LNCaP clone FGC (cell line): ENCODE measurements around the gene MIA.

ENCODE experiments used
- DNase-seq: peaks from one replicate; pipeline ENCODE4 v3.0.0-alpha.2; 2011; ENCODE audit warnings: low read depth
- H3K4me3 ChIP-seq: 2 replicates; pipeline ENCODE4 v1.5.1; 2011; ENCODE audit warnings: mild to moderate bottlenecking, low read depth, low read length, control low read depth
- TF ChIP-seq, protein P1 (sequence below): IDR thresholded peaks from 2 replicates; pipeline ENCODE4 v1.5.1; 2012; ENCODE audit warnings: mild to moderate bottlenecking; ENCODE audit not compliant: control insufficient read depth, insufficient read depth; ENCODE audit errors: extremely low read depth

MIA gene

DNA sequence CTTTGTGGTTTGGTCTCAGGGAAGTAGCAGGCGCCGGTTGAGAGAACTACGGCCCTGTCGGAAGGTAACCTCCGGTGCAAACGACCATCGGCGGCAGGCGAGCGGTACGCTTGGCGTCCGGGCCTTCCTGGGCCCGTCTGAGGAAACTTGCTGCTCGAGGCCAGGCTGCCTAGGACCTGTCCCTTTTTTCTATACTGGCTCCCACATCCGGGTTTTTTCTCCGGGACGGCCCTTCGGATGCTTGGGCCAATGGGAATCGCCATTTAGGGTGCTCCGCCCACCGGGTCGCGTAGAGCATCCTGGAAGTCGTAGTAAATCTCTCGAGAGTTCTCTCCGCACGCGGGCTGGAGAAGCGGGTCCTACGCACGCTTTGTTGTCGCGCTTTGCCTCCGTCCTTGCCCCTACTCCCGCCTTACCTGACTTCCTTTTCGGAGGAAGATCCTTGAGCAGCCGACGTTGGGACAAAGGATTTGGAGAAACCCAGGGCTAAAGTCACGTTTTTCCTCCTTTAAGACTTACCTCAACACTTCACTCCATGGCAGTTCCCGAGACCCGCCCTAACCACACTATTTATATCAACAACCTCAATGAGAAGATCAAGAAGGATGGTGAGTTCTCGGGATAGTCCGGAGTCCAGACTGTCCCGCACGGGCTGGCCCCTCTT is 24.3 kb upstream of the MIA start, which contains the start of gene SNRPA:
Gene SNRPA (plus strand): TSS at position 330 of the 664 bp plus-strand sequence. CDS start 206 bp downstream, at position 536.
- DNase-seq: peak; percentile 85
- peak within 1 kb of the TSS; percentile 83 for H3K4me3 ChIP-seq
- TF ChIP-seq, protein P1, sequence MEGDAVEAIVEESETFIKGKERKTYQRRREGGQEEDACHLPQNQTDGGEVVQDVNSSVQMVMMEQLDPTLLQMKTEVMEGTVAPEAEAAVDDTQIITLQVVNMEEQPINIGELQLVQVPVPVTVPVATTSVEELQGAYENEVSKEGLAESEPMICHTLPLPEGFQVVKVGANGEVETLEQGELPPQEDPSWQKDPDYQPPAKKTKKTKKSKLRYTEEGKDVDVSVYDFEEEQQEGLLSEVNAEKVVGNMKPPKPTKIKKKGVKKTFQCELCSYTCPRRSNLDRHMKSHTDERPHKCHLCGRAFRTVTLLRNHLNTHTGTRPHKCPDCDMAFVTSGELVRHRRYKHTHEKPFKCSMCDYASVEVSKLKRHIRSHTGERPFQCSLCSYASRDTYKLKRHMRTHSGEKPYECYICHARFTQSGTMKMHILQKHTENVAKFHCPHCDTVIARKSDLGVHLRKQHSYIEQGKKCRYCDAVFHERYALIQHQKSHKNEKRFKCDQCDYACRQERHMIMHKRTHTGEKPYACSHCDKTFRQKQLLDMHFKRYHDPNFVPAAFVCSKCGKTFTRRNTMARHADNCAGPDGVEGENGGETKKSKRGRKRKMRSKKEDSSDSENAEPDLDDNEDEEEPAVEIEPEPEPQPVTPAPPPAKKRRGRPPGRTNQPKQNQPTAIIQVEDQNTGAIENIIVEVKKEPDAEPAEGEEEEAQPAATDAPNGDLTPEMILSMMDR: no peak

DNA sequence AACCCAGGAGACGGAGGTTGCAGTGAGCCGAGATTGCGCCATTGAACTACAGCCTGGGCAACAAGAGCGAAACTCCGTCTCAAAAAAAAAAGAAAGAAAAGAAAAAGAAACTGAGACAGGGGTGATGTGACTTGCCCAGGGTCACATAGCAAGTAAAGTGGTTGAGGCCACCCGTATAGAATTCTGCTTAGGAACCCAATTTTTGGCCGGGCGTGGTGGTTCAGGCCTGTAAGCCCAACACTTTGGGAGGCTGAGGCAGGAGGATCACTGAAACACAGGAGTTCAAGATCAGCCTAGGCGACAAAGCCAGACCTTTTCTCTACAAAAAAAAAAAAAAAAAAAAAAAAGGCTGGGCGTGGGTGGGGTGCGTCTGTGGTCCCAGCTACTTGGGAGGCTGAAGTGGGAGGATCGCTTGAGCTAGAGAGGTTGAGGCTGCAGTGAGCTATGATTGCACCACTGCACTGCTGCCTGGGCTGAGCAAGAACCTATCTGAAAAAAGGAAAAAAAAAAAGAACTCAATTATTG is 23.0 kb upstream of the MIA start:
- peak overlapping the region; percentile 83 for H3K4me3 ChIP-seq
- TF ChIP-seq, protein P1: no peak
- DNase-seq: no peak

DNA sequence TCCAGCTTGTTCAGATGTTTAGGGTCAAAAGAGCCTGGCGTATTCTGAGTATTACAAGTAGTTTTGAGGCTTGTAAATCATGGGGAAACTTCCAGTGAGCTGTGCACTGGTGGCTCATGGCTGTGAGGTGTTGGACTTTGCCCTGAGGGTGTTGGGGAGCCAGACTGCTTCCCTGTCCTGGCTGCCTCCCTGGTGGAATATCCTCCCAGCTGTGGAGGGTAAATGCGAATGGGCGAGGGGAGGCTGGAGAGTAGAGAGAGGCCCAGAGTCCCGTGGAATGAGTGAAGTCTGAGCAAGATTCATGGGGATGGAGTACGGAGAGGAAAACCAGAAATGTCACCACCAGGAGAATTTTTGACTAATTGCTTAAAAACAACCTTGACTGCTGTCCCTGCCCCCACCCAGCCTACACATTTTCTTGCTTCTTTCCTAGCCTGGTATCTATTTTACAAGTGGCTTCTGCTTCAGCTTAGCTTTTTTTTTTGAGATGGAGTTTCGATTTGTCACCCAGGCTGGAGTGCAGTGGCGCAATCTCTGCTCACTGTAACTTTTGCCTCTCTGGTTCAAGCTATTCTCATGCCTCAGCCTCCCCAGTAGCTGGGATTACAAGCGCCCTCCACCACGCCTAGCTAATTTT is 20.6 kb upstream of the MIA start:
- DNase-seq: no peak
- TF ChIP-seq, protein P1: no peak
- H3K4me3 ChIP-seq: no peak overlapping the region

DNA sequence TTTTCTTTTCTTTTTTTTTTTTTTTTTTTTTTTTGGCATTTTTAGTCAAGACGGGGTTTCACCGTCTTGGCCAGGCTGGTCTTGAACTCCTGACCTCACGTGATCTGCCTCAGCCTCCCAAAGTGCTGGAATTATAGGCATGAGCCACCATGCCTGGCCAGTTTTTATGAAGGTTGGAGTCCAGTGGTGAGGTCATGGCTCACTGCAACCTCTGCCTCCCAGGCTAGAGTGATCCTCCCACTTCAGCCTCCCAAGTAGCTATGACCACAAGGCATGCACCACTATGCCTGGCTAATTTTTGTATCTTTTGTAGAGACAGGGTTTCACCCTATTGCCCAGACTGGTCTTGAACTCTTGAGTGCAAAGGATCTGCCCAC is 20.1 kb upstream of the MIA start:
- H3K4me3 ChIP-seq: no peak overlapping the region
- no peak for DNase-seq
- TF ChIP-seq, protein P1: no peak

DNA sequence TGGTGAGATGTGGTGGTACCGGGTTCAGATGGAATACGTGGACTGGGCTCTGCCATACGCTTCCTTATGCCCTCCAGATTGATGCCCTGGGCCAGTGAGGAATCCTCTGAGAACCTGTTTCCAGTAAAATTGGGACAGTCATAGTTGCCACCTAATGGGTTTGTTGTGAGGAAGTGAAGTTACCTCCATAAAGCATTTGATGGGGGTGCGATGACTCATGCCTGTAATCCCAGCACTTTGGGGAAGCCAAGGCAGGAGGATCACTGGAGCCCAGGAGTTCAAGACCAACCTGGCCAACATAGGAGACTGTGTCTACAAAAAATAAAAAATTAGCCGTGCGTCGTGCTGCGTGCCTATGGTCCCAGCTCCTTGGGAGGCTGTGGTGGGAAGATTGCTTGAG is 19.5 kb upstream of the MIA start:
- TF ChIP-seq, protein P1: no peak
- H3K4me3 ChIP-seq: no peak overlapping the region
- DNase-seq: no peak

DNA sequence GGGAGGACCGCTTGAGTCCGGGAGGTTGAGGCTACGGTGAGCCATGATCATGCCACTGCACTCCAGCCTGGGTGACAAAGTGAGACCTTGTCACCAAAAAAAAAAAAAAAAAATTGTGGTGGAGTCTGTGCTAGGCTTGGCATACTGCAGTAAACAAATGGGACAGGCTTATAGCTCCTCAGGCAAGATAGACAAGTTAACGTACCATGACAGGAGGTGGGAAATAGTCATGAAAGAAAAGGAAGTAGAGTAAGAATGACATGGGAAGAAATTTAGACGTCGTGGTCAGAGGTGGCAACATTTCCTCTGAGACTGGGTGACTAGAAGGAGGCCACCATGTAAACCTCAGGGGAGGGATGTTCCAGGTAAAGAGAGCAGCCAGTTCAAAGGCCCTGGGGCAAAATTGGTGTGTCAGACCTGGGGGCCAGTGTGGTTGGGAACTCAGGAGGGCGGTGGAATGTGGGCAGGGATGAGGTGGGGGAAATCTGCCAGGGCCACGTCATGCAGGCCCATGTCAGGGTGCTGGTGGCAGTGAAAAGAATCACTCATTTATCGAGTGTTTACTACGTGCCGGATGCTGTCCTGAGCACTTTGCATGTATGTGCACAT is 18.7 kb upstream of the MIA start:
- TF ChIP-seq, protein P1: no peak
- no peak for DNase-seq
- H3K4me3 ChIP-seq: no peak overlapping the region
